NT2/D1 (cell line): ENCODE measurements around the gene REPS1.
"Not testable (repeated sequence)": the region's sequence is repeated elsewhere in the genome, so short reads cannot be mapped to it uniquely, and the experiment has no call there.

Experiments
- DNase-seq: peaks from one replicate; pipeline ENCODE4 v3.0.0-alpha.2; 2011; ENCODE audit warnings: low read depth, low spot score
- H3K27me3 ChIP-seq: 2 replicates; pipeline ENCODE4 v1.6.0; 2011; ENCODE audit warnings: mild to moderate bottlenecking; ENCODE audit not compliant: insufficient read length, insufficient read depth
- H3K36me3 ChIP-seq: 2 replicates; pipeline ENCODE4 v1.6.1; 2011; ENCODE audit warnings: mild to moderate bottlenecking, low read length, mixed read lengths; ENCODE audit not compliant: insufficient read depth, insufficient read length
- H3K4me1 ChIP-seq: 2 replicates; pipeline ENCODE4 v1.5.1; 2011; ENCODE audit not compliant: insufficient read depth, insufficient read length
- H3K4me3 ChIP-seq: 2 replicates; pipeline ENCODE4 v1.5.1; 2011; ENCODE audit warnings: low read depth; ENCODE audit not compliant: insufficient read length
- H3K9ac ChIP-seq: 2 replicates; pipeline ENCODE4 v1.6.0; 2011; ENCODE audit warnings: low read depth; ENCODE audit not compliant: insufficient read length
- H3K9me3 ChIP-seq: 2 replicates; pipeline ENCODE4 v1.5.1; 2011; ENCODE audit warnings: mild to moderate bottlenecking, low read length; ENCODE audit not compliant: insufficient read depth
- SUZ12 ChIP-seq: IDR thresholded peaks from 2 replicates; pipeline ENCODE4 v1.6.1; 2011; ENCODE audit not compliant: insufficient read length, insufficient read depth; ENCODE audit errors: extremely low read depth
- YY1 ChIP-seq: IDR thresholded peaks from 2 replicates; pipeline ENCODE4 v1.6.1; 2011; ENCODE audit not compliant: insufficient read length, insufficient read depth
- ZNF274 ChIP-seq: IDR thresholded peaks from 2 replicates; pipeline ENCODE4 v1.6.1; 2011; ENCODE audit warnings: mild to moderate bottlenecking, low read depth, low read length

REPS1 gene

GRCh38 chr6:139028215-139028657 lies 40.2 kb upstream of the REPS1 start:
- no peaks in the 10 kb centered on the region for H3K9me3 ChIP-seq
- peak overlapping the region; percentile 89 for H3K4me3 ChIP-seq
- DNase-seq, result peak; percentile 49
- peak overlapping the region; percentile 86 for H3K9ac ChIP-seq
- no peak for TF ChIP-seq ZNF274
- no peak for TF ChIP-seq SUZ12
- no peaks in the 10 kb centered on the region for H3K36me3 ChIP-seq
- H3K4me1 ChIP-seq, result no peaks in the 10 kb centered on the region
- no peaks in the 10 kb centered on the region for H3K27me3 ChIP-seq

DNA sequence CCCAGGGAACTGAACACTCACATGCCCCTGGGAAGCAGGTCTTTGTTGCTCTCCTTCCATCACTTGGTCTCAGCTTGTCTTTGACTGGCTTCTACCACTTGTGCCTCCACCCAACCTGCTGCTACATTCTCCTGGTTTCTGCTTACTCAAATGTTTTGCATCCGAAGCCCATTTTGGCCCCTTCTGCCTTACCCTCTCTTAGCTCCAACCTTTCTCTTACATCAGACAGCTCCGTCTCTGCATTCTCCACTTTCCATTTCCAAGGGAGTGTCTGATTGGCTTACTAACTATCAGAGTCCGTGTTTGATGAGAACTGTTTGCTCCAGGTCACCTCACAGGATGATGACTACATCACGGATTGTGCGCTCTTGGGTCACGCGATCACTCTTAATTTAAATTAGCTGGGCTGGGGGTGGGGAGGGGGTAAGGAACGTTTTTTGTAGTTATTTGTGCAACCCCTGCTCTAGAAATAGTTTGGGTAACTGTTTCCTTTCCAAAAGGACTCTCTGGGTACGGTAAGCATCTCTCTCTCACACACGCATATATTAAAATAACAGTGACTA lies 39.6 kb upstream of the REPS1 start:
- TF ChIP-seq ZNF274 (no peak), SUZ12 (no peak), YY1 (no peak)
- Histone ChIP-seq H3K4me1 (no peaks in the 10 kb centered on the region), H3K9ac (peak overlapping the region; percentile 86), H3K27me3 (no peaks in the 10 kb centered on the region), H3K4me3 (peak overlapping the region; percentile 89), H3K36me3 (no peaks in the 10 kb centered on the region), H3K9me3 (no peaks in the 10 kb centered on the region)
- no peak for DNase-seq

- not testable (repeated sequence) for H3K4me3 ChIP-seq, H3K27me3 ChIP-seq, DNase-seq, H3K36me3 ChIP-seq, H3K9ac ChIP-seq, H3K4me1 ChIP-seq, H3K9me3 ChIP-seq
Measured at GRCh38 chr6:139025416-139025815, 37.4 kb upstream of the REPS1 start.

- no peaks in the 10 kb centered on the region for H3K36me3 ChIP-seq
- H3K9me3 ChIP-seq, result no peaks in the 10 kb centered on the region
- no peak overlapping the region for H3K4me3 ChIP-seq
- H3K4me1 ChIP-seq, result no peaks in the 10 kb centered on the region
- H3K9ac ChIP-seq, result no peak overlapping the region
- TF ChIP-seq ZNF274 (no peak), YY1 (no peak), SUZ12 (no peak)
- H3K27me3 ChIP-seq, result no peaks in the 10 kb centered on the region
- no peak for DNase-seq
Measured at GRCh38 chr6:139020689-139021088, 32.6 kb upstream of the REPS1 start.

DNA sequence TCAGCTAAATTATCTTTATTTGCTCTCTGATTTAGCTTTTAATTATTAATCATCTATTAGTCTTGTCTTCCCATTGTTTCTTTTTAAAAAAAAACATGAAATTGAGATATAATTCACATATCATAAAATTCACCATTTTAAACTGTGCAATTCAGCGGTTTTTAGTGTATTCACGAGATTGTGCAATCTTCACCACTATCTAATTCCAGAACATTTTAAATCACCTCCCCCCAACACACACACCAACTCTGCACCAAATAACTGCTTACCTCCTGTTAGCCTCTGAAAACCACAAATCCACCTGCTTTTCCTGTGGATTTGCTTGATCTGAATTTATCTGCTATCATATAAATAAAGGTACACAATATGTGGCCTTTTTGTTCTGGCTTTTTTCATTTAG lies 31.7 kb upstream of the REPS1 start:
- H3K27me3 ChIP-seq, result no peaks in the 10 kb centered on the region
- H3K4me3 ChIP-seq, result no peak overlapping the region
- DNase-seq, result no peak
- H3K36me3 ChIP-seq, result no peaks in the 10 kb centered on the region
- TF ChIP-seq SUZ12, result no peak
- TF ChIP-seq YY1, result no peak
- no peak for TF ChIP-seq ZNF274
- no peaks in the 10 kb centered on the region for H3K4me1 ChIP-seq
- no peaks in the 10 kb centered on the region for H3K9me3 ChIP-seq
- H3K9ac ChIP-seq, result no peak overlapping the region

DNA sequence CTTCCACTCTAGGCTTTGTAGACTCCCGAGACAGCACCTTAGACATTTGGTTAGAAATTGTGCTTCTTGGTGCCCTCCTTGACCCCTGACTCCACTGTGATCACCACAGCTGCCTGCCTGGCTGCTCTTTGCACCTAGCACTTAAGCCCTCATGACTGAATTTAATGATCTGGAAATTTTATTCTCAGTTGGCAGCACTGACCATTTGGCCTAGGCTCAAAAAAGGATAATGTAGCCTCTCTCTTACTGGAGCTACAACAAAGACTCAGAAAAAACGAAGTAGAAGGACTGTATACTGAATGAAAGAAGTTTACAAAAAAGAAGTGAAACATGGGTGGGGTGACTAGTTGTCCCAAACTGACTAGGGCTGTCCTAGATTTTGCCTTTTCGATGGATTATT lies 29.2 kb upstream of the REPS1 start:
- no peak for TF ChIP-seq YY1
- TF ChIP-seq ZNF274, result no peak
- Histone ChIP-seq H3K4me3 (no peak overlapping the region), H3K36me3 (no peaks in the 10 kb centered on the region), H3K4me1 (no peaks in the 10 kb centered on the region), H3K9ac (no peak overlapping the region), H3K9me3 (no peaks in the 10 kb centered on the region), H3K27me3 (no peaks in the 10 kb centered on the region)
- no peak for DNase-seq

- no peak overlapping the region for H3K9ac ChIP-seq
- no peak for DNase-seq
- H3K4me3 ChIP-seq, result no peak overlapping the region
- H3K36me3 ChIP-seq, result no peaks in the 10 kb centered on the region
- no peaks in the 10 kb centered on the region for H3K4me1 ChIP-seq
- no peaks in the 10 kb centered on the region for H3K9me3 ChIP-seq
- no peak for TF ChIP-seq YY1
- no peak for TF ChIP-seq SUZ12
- TF ChIP-seq ZNF274, result no peak
- no peaks in the 10 kb centered on the region for H3K27me3 ChIP-seq
Measured at GRCh38 chr6:139016337-139017213, 28.5 kb upstream of the REPS1 start.
